H1 (cell line): ENCODE data around the gene DCBLD2. TPM values are rescaled to one million over a fixed set of nuclear protein-coding genes. Genes with fewer than 3 reads are reported as not detected.

Experiments
- SAP30 ChIP-seq: fragments of 300-600 bp; sonication (generic); IDR thresholded peaks from 2 replicates; pipeline ENCODE4 v1.7.1; 2012; ENCODE audit warnings: low read length, moderate library complexity, mild to moderate bottlenecking, inconsistent platforms; ENCODE audit not compliant: insufficient read depth, insufficient replicate concordance
- polyA plus RNA-seq, 7 experiments: library from polyadenylated mRNA; depleted of rRNA in 3 of 7; stranded (reverse) in 5 of 7; unstranded in 2 of 7; fragments of >200 nt in 5 of 7; fragments of 200-250 nt in 2 of 7; gene quantifications; 1 replicate in 5 of 7; 2 replicates in 1 of 7; 4 replicates in 1 of 7; pipeline versions ENCODE4 v1.2.1 to v1.2.3, GENCODE V29; 2011 to 2013; ENCODE audit warnings: missing spikeins in 2 of 7, mixed read lengths in 2 of 7
- total RNA-seq: library from RNA; stranded (reverse); fragmentation: NEBNext Ultra II Directional; extraction: Animal tissue kit (Norgen Biotek cat#: 25700); gene quantifications from 2 replicates; pipeline ENCODE4 v1.2.1, GENCODE V29; 2021

DCBLD2 gene
- total and polyA plus RNA-seq, 2 of the 8 experiments (the other 6 are each of a cell fraction or from before 2014, with no cell fraction given): 19.6 to 63.8 TPM

DNA sequence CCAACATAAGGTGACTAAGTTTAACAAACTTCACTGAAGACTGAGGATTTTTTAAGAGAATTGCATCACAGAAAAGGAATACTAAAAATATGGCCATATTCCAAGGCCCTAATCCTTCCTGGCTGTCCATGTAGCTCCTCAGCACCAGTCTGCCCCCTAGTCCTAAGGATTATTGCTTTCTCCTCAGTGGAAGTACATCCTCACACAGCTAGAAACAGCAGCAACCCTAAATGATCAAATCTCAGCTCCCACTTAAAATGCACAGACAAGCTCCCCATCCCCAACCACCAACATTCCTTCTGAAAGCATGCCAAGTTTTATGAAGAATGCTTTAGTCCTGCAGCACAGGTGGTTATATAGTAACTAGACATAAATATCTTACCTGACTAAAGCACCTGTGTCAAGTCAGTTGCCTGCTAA lies 123.7 kb downstream of the DCBLD2 start (continued):
- TF ChIP-seq SAP30: no peak
